H7 (cell line): ENCODE data around the gene PPT1. TPM values are rescaled to one million over a fixed set of nuclear protein-coding genes. Genes with fewer than 3 reads are reported as not detected.
A peak's percentile ranks its signal among the peaks of the same experiment; 100 is the strongest.

Experiments
- DNase-seq: peaks from one replicate; pipeline ENCODE4 v3.0.0; 2012
- H3K27me3 ChIP-seq: 2 replicates; pipeline ENCODE4 v1.6.0; 2011; ENCODE audit warnings: mild to moderate bottlenecking, low read length; ENCODE audit not compliant: control insufficient read depth, insufficient read depth
- H3K36me3 ChIP-seq: replicated peaks from 2 replicates; pipeline ENCODE4 v1.5.1; 2011; ENCODE audit warnings: low read length; ENCODE audit not compliant: control insufficient read depth, insufficient read depth
- H3K4me3 ChIP-seq: 2 replicates; pipeline ENCODE4 v1.5.1; 2011; ENCODE audit warnings: low read depth, mild to moderate bottlenecking, control low read depth, low read length, moderate library complexity; ENCODE audit not compliant: insufficient read depth
- total RNA-seq: library from RNA; depleted of rRNA; stranded (reverse); fragments of >200 nt; shearing (Covaris generic); gene quantifications from 2 replicates; pipeline ENCODE4 v1.2.3, GENCODE V29; 2014

PPT1 gene
- total RNA-seq, 1 experiment from 2014 or later: 121 TPM

- DNase-seq: no peak
- no peak overlapping the region for H3K4me3 ChIP-seq
- H3K27me3 ChIP-seq: no peaks in the 10 kb centered on the region
- peaks cover 2% of the 10 kb centered on the region for H3K36me3 ChIP-seq
These were observed 43.7 kb downstream of the PPT1 start for GRCh38 chr1:40053138-40053887.

GRCh38 chr1:40050863-40051262 is 46.2 kb downstream of the PPT1 start:
- DNase-seq: no peak
- H3K27me3 ChIP-seq: no peaks in the 10 kb centered on the region
- H3K36me3 ChIP-seq: peaks cover 2% of the 10 kb centered on the region
- H3K4me3 ChIP-seq: no peak overlapping the region

DNA sequence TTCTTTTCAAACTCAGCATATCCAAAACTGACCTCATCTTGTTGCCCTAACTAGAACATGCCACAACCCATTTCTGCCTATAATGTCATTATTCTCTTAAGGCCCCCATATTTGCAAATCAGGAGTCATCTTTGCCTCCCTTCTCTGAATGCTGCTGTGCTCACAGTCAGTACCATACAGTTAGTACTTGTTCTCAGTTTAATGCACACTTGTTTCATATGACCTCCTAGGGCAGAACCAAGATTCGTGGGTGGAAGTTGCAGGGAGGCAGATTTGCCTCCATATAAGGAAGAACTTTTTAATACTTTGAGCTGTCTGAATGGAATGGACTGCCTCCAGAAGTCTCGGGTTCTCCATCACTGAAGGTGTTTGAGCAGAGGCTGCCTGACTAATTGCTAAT is 47.3 kb downstream of the PPT1 start:
- no peak for DNase-seq

GRCh38 chr1:40047769-40048168 is 49.3 kb downstream of the PPT1 start:
- no peaks in the 10 kb centered on the region for H3K27me3 ChIP-seq

More for the DNA sequence above, 47.3 kb downstream of the PPT1 start:
- H3K36me3 ChIP-seq: peaks cover 2% of the 10 kb centered on the region
- no peak overlapping the region for H3K4me3 ChIP-seq
- no peaks in the 10 kb centered on the region for H3K27me3 ChIP-seq

DNA sequence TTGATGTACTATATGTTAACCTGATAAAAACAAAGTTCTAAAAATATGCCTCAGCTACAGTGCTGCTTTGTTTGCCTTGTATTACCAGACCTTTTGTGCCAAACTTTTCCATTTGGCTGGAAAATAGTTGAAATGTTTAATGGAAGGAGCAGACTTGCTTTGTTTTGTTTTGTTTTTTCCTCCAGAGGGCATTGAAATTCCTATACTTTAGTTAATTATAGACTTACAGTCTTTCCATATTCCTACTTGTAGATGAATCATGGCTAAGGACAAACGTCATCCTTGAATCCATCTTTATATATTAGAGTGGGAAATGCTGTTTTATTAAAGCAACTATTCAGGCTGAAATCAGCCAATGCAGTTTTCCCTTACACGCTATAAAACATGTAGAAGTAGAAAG is 49.8 kb downstream of the PPT1 start:
- no peak overlapping the region for H3K4me3 ChIP-seq
- no peak for DNase-seq
- no peaks in the 10 kb centered on the region for H3K27me3 ChIP-seq
- peaks cover 4% of the 10 kb centered on the region for H3K36me3 ChIP-seq

More at GRCh38 chr1:40047769-40048168, 49.3 kb downstream of the PPT1 start:
- Histone ChIP-seq H3K36me3 (peaks cover 2% of the 10 kb centered on the region), H3K4me3 (no peak overlapping the region)
- DNase-seq: no peak

- no peaks in the 10 kb centered on the region for H3K27me3 ChIP-seq
- DNase-seq: no peak
- H3K36me3 ChIP-seq: peaks cover 5% of the 10 kb centered on the region
- H3K4me3 ChIP-seq: no peak overlapping the region
These were observed 51.3 kb downstream of the PPT1 start for GRCh38 chr1:40045766-40046165.

DNA sequence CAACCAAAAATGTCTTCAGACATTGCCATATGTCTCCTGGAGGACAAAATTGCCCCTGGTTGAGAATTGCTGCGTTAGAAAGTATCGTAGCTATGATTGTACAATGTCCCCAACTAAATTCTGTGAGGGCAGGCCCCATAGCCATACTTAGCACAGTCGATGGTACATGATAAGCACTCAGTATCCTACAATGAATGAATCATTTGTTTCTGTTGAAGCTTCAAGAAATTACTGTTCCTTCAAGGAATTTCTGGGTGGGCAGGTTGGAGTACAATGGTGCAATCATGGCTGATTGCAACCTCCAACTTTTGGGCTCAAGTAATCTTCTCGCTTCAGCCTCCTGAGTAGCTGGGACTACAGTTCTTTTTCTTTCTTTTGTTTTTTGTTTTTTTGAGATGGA is 51.9 kb downstream of the PPT1 start:
- H3K36me3 ChIP-seq: peaks cover 5% of the 10 kb centered on the region
- no peak for DNase-seq
- H3K4me3 ChIP-seq: no peak overlapping the region
- H3K27me3 ChIP-seq: no peaks in the 10 kb centered on the region

- no peaks in the 10 kb centered on the region for H3K27me3 ChIP-seq
- no peak for DNase-seq
- no peak overlapping the region for H3K4me3 ChIP-seq
- H3K36me3 ChIP-seq: peaks cover 3% of the 10 kb centered on the region
These were observed 52.9 kb downstream of the PPT1 start for GRCh38 chr1:40044110-40044509.

GRCh38 chr1:40042341-40042740 is 54.7 kb downstream of the PPT1 start:
- Histone ChIP-seq H3K4me3 (no peak overlapping the region), H3K36me3 (peaks cover 3% of the 10 kb centered on the region), H3K27me3 (no peaks in the 10 kb centered on the region)
- DNase-seq: no peak

DNA sequence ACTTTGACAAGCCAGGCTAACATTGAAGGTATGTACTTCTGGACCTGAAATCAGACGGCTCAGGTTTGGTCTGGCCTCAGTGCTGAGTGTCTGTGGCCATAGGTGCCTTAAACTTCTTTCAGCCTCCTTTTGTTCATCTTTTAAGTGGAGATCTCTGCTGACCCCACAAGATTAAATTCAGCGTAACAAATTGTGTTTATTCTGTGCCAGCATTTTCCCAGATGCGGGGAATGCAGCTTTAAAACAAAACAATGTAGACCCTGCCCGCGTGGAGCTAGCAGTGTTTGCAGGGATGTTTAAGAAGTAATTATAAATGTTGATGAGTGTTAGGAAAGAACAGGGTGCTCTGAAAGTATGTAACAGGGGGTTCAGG is 55.6 kb downstream of the PPT1 start:
- peaks cover 3% of the 10 kb centered on the region for H3K36me3 ChIP-seq
- H3K27me3 ChIP-seq: no peaks in the 10 kb centered on the region
- H3K4me3 ChIP-seq: peak overlapping the region; percentile 83
- no peak for DNase-seq

- Histone ChIP-seq H3K36me3 (peaks cover 3% of the 10 kb centered on the region), H3K4me3 (peak within 1 kb of the TSS; percentile 91), H3K27me3 (no peaks in the 10 kb centered on the region)
- peak; percentile 99 for DNase-seq
These were observed 56.3 kb downstream of the PPT1 start, which contains the start of gene CAP1 for GRCh38 chr1:40040511-40041465. Gene CAP1 (plus strand): TSS chr1:40040729. CDS start chr1:40059347, 18,618 bp downstream.

DNA sequence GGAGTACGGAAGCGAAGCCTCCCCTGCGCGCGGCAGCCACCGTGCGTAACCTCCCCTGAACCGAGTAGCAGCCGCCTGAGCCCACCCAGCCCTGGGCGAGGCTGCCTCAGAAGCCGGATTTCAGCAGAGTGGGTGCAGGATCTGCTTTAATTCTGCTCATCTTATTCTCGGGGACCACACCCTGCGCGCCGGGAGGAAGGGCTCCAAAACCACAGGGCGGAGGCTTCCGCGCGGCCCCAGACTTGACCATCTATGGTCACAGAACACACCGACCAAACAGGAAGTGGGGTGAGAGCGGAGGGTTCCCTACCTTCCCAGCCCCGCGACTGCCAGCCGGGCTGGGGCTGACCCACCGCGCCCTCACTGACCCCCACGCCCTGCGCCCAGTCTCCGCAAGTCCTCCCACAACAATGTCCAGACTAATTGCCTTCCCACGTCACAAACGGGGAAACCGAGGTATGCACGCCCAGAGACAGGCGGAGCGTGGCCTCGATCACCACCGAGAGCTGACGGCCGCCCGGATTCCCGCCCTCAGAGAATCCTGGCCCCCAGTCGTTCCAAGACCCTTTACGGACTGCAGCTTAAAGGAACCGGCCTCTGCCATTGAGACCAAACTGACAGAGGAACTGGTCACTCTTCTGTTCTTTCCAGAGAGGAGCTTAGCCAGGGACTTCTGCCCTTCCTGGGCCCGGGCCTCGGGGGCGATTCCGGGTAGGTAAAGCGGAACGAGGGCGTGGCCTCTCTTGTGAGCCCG is 57.1 kb downstream of the PPT1 start:
- Histone ChIP-seq H3K27me3 (no peaks in the 10 kb centered on the region), H3K36me3 (peaks cover 3% of the 10 kb centered on the region), H3K4me3 (peak overlapping the region; percentile 91)
- peak; percentile 87 for DNase-seq

GRCh38 chr1:40039245-40039756 is 57.8 kb downstream of the PPT1 start:
- Histone ChIP-seq H3K36me3 (peaks cover 3% of the 10 kb centered on the region), H3K27me3 (no peaks in the 10 kb centered on the region), H3K4me3 (peak overlapping the region; percentile 91)
- no peak for DNase-seq

DNA sequence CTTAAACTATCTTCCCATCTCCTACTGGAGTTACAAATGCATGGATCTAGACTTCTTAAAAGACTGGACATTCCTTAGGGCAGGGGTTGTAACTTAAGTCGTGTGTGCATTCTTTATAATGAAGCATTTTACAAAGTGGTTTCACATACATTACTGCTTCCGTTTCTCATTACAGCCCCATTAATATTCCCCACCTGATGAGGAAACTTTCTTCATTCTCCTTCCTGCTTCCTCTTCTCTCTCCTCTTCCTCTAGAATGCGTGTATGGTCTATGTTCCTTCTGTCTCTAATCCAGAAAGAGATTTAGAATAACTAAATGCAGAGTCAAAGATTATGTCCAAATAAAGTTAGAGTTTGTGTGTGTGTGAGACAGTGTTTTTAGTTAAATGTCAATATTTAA is 58.4 kb downstream of the PPT1 start:
- Histone ChIP-seq H3K27me3 (no peaks in the 10 kb centered on the region), H3K36me3 (peaks cover 3% of the 10 kb centered on the region), H3K4me3 (no peak overlapping the region)
- no peak for DNase-seq
